ENCODE measurements around the gene OR5T2. TPM values are rescaled to one million over a fixed set of nuclear protein-coding genes. Genes with fewer than 3 reads are reported as not detected.

The OR5T2 gene
- total RNA-seq, result not detected in 2 replicates

DNA sequence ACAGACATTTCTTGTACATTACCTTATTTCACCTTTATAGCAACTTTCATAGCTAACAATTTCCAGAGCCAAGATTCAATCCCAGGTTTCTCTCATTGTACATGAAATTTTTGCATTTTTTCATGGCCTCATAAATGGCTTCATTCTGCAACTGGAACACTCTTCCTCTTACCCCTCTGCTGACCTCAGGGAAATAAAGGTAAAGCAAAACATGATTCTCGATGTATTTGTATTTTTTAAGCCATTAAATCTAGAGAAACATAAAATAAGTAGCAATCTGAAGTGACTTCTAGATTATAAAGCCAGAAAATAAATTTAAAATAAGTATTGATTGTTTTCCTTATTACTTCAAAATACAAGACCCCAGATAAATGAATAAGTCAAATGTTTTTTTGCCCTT is at the start of gene OR5T2:
Gene OR5T2, minus strand, starts transcription at position 101 of the 400 bp plus-strand sequence. CDS start 1,193 bp downstream, outside the sequence.

DNA sequence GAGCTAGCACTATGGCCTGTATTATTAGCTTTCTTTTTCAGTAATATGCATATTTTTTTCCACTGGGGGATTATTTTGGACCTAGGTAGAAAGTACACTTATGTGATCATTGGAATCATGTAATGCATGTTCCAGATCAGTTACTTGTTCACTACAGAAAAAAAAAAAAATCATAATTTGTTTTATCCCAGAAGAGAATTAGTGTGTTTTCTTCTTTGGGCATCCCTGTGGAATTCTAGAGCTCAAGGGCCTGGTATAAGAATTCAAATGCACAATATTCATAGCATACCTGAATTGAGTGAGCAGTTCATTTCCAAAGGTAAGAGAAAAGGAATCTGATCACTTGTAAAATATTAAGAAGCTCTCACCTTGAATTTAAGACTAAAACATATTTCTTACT is 39.8 kb upstream of the OR5T2 start, which contains the start of gene OR5T1:
Gene OR5T1, plus strand, starts transcription at position 301 of the 400 bp plus-strand sequence. CDS start 1,485 bp downstream, outside the sequence.

DNA sequence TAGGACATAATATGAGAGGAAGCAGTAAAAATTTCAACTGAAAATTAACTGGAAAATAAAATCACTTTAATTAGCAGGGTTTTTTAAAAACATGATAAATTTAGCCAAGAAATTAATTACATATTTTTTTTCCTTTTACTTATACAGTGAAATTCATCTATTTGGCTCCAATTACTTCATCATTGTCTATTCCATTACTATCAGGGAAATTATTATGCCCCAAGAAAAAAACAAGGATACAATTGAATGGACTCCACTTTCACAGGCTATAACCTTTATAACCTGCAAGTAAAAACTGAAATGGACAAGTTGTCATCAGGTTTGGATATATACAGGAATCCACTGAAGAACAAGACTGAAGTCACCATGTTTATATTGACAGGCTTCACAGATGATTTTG is 17.9 kb upstream of the OR5T2 start, which contains the start of gene OR5T3:
Gene OR5T3, plus strand, starts transcription at position 301 of the 400 bp plus-strand sequence. Its CDS starts 0 bp downstream, at position 301.

Other genes starting within 250 kb of the OR5T2 start
- not detected in 2 replicates for gene OR5F1, start 239.6 kb downstream of the OR5T2 start, total RNA-seq
- gene OR5AS1, start 206.6 kb downstream of the OR5T2 start, total RNA-seq, result not detected in 2 replicates
- not detected in 2 replicates for gene OR8I2, start 140.9 kb downstream of the OR5T2 start, total RNA-seq
- not detected in 2 replicates for gene OR8H2, start 130.6 kb downstream of the OR5T2 start, total RNA-seq
- not detected in 2 replicates for gene OR8H3, start 111.9 kb downstream of the OR5T2 start, total RNA-seq
- gene OR8J3, start 94.1 kb downstream of the OR5T2 start, total RNA-seq, result not detected in 2 replicates
- not detected in 2 replicates for gene OR8K5, start 73.9 kb downstream of the OR5T2 start, total RNA-seq
- not detected in 2 replicates for gene OR5J2, start 57.6 kb downstream of the OR5T2 start, total RNA-seq
- not detected in 2 replicates for gene OR5T3, start 18.0 kb upstream of the OR5T2 start, total RNA-seq
- gene OR5T1, start 39.9 kb upstream of the OR5T2 start, total RNA-seq, result not detected in 2 replicates
- gene OR8H1, start 58.0 kb upstream of the OR5T2 start, total RNA-seq, result not detected in 2 replicates
- gene OR8K3, start 80.9 kb upstream of the OR5T2 start, total RNA-seq, result not detected in 2 replicates
- not detected in 2 replicates for gene OR8K1, start 111.8 kb upstream of the OR5T2 start, total RNA-seq
- gene OR8J1, start 120.0 kb upstream of the OR5T2 start, total RNA-seq, result not detected in 2 replicates
- not detected in 2 replicates for gene OR8U1, start 141.4 kb upstream of the OR5T2 start, total RNA-seq
- not detected in 2 replicates for gene OR5AL1, start 178.4 kb upstream of the OR5T2 start, total RNA-seq
- not detected in 2 replicates for gene OR5M3, start 239.1 kb upstream of the OR5T2 start, total RNA-seq

Measured in pericardium fibroblast (primary cell).